SU-DHL-6 (cell line): ENCODE data around the gene CIAO2B.

ENCODE experiments used
- H2AFZ ChIP-seq: fragments of 200-600 bp; sonication (generic); 2 replicates; pipeline ENCODE4 v1.6.1; 2014; ENCODE audit warnings: low read depth, mild to moderate bottlenecking, moderate library complexity, mixed read lengths, antibody characterized with exemption, low read length; ENCODE audit not compliant: severe bottlenecking
- H3F3A ChIP-seq: fragments of 200-600 bp; shearing (Covaris generic); 2 replicates; pipeline ENCODE4 v1.6.0; 2016; ENCODE audit warnings: antibody characterized with exemption, mild to moderate bottlenecking; ENCODE audit not compliant: insufficient read depth
- H3K27ac ChIP-seq: fragments of 200-600 bp; sonication (generic); 2 replicates; pipeline ENCODE4 v1.5.1; 2016; ENCODE audit warnings: low read depth, mild to moderate bottlenecking, low read length, moderate library complexity, mixed read lengths
- H3K27me3 ChIP-seq: fragments of 200-600 bp; sonication (generic), shearing (Covaris generic); 2 replicates; pipeline ENCODE4 v1.6.0; 2014; ENCODE audit warnings: mild to moderate bottlenecking, low read length
- H3K36me3 ChIP-seq: fragments of 200-600 bp; sonication (generic); 2 replicates; pipeline ENCODE4 v1.6.1; 2014; ENCODE audit warnings: mild to moderate bottlenecking, low read length, mixed read lengths
- H3K4me2 ChIP-seq: fragments of 300-600, 200-600 bp; shearing (Covaris generic), sonication (generic); 2 replicates; pipeline ENCODE4 v1.6.0; 2014; ENCODE audit warnings: low read length, low read depth, mild to moderate bottlenecking; ENCODE audit not compliant: poor library complexity, severe bottlenecking
- H3K4me3 ChIP-seq: fragments of 200-600 bp; sonication (generic); 2 replicates; pipeline ENCODE4 v1.5.1; 2014; ENCODE audit warnings: antibody characterized with exemption, low read length, mild to moderate bottlenecking, mixed read lengths; ENCODE audit not compliant: insufficient read depth, poor library complexity, severe bottlenecking
- H3K79me2 ChIP-seq: fragments of 200-600 bp; sonication (generic); 2 replicates; pipeline ENCODE4 v1.6.1; 2014; ENCODE audit warnings: mild to moderate bottlenecking, low read length, moderate library complexity; ENCODE audit not compliant: insufficient read depth
- H3K9ac ChIP-seq: fragments of 200-600 bp; sonication (generic); 2 replicates; pipeline ENCODE4 v1.7.0; 2014; ENCODE audit warnings: mild to moderate bottlenecking, low read length
- H3K9me2 ChIP-seq: fragments of 200-600 bp; sonication (generic); replicated peaks from 2 replicates; pipeline ENCODE4 v1.6.1; 2014; ENCODE audit warnings: low read length; ENCODE audit not compliant: insufficient read depth
- H3K9me3 ChIP-seq: fragments of 200-600 bp; sonication (generic); 2 replicates; pipeline ENCODE4 v1.6.1; 2014; ENCODE audit warnings: low read length, mixed read lengths; ENCODE audit not compliant: insufficient read depth
- H4K20me1 ChIP-seq: fragments of 200-600 bp; sonication (generic); 2 replicates; pipeline ENCODE4 v1.6.1; 2014; ENCODE audit warnings: low read depth, mild to moderate bottlenecking, antibody characterized with exemption, low read length, moderate library complexity, mixed read lengths
- EZH2phosphoT487 ChIP-seq: fragments of 200-600 bp; sonication (generic), shearing (Covaris generic); conservative IDR thresholded peaks from 2 replicates; pipeline ENCODE4 v1.6.1; 2018; ENCODE audit warnings: mild to moderate bottlenecking, antibody characterized with exemption, low read length, moderate library complexity, mixed read lengths
- TF ChIP-seq, protein P1 (sequence below): fragments of 200-600 bp; sonication (generic); IDR thresholded peaks from one replicate; pipeline ENCODE4 v1.5.1; 2017; ENCODE audit warnings: antibody characterized with exemption, mild to moderate bottlenecking, low read length, moderate library complexity; ENCODE audit not compliant: insufficient read depth, poor library complexity, severe bottlenecking

Gene CIAO2B

DNA sequence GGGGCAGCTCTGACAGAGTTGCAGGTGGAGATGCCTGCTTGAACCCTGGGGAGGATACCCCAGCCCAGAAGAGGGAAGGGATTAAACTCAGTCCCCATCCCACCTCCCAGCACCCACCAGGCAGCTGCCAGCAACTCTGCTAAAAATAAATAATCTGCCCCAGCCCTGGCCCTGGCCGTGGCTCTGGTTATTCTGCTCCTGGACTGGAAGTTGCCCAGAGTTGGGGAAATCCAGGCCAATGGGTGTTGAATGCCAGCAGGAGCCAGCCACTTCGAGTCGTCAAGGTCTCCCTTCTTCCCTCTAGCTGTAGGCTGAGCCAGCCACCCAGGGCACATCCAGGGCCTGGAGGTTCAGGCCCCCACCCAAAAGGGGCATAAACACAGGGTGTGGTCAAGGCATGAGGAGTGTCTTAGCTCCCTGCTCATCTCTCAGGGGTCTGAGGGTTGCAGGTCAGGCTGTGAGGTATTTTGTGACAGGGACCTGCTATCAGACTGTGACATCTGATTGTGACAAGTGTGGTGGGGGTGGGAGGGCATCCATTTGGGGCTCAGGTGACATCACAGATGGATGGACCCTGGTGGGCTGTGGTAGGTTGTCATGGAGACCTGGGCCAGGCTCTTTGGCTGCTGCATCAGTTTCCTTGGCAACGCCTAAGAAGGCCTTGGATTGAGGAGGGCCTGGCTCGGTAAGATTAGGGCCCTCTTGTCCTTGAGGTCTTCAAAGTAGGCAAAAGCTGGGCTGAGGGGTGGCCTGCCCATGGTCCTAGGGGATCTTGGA, 7.8 kb downstream of the CIAO2B start:
- Histone ChIP-seq H3K4me3 (no peak overlapping the region), H3K27me3 (no peaks in the 10 kb centered on the region), H4K20me1 (no peaks in the 10 kb centered on the region), H3F3A (no peaks in the 10 kb centered on the region), H3K9me3 (no peaks in the 10 kb centered on the region), H3K36me3 (no peaks in the 10 kb centered on the region), H3K9ac (no peak overlapping the region), H3K4me2 (no peak overlapping the region), H3K79me2 (no peaks in the 10 kb centered on the region), H2AFZ (no peak overlapping the region), H3K9me2 (no peaks in the 10 kb centered on the region), H3K27ac (no peak overlapping the region)
- TF ChIP-seq, protein P1, sequence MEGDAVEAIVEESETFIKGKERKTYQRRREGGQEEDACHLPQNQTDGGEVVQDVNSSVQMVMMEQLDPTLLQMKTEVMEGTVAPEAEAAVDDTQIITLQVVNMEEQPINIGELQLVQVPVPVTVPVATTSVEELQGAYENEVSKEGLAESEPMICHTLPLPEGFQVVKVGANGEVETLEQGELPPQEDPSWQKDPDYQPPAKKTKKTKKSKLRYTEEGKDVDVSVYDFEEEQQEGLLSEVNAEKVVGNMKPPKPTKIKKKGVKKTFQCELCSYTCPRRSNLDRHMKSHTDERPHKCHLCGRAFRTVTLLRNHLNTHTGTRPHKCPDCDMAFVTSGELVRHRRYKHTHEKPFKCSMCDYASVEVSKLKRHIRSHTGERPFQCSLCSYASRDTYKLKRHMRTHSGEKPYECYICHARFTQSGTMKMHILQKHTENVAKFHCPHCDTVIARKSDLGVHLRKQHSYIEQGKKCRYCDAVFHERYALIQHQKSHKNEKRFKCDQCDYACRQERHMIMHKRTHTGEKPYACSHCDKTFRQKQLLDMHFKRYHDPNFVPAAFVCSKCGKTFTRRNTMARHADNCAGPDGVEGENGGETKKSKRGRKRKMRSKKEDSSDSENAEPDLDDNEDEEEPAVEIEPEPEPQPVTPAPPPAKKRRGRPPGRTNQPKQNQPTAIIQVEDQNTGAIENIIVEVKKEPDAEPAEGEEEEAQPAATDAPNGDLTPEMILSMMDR: no peak
- TF ChIP-seq EZH2phosphoT487: no peak

DNA sequence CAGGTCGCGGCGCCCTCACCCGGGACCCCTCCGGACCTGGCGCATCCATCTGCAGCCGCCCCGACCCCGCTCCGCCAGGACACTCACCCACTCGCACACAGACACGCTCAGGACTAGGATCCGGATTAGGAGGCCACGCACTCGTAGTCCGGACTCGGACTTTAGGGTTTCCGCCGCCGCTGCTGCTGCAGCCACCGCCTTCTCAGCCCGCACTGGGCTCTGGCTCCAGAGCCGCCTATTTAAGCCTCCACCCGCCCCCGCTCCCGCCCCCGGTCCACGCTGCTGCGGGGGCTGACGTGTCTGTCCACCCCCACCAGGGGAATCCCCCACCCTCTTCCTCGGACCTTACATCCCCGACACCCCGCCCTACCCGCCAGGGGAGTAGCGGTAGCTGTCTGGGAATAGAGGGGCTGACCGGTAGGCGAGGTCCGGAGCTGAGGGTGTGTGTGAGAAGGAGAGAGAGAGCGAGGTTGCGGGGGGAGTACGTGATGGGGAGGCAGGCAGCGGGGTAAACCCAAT, 8.8 kb downstream of the CIAO2B start, which contains the start of gene RRAD:
RRAD (minus strand) TSS at position 214 of the 519 bp plus-strand sequence. CDS start 356 bp downstream, outside the sequence.
- no peaks in the 10 kb centered on the region for H3K9me2 ChIP-seq
- H3K27me3 ChIP-seq: no peaks in the 10 kb centered on the region
- H3K36me3 ChIP-seq: no peaks in the 10 kb centered on the region
- no peak within 1 kb of the TSS for H3K27ac ChIP-seq
- H3F3A ChIP-seq: no peaks in the 10 kb centered on the region
- no peaks in the 10 kb centered on the region for H3K79me2 ChIP-seq
- H3K9me3 ChIP-seq: no peaks in the 10 kb centered on the region
- TF ChIP-seq, protein P1: no peak
- peak; percentile 13; the same call in 1 of the 2 replicates for TF ChIP-seq EZH2phosphoT487
- H3K4me3 ChIP-seq: peak within 1 kb of the TSS; percentile 34
- H3K9ac ChIP-seq: peak within 1 kb of the TSS; percentile 27
- no peak within 1 kb of the TSS for H2AFZ ChIP-seq
- H3K4me2 ChIP-seq: peak within 1 kb of the TSS; percentile 56
- H4K20me1 ChIP-seq: no peaks in the 10 kb centered on the region

DNA sequence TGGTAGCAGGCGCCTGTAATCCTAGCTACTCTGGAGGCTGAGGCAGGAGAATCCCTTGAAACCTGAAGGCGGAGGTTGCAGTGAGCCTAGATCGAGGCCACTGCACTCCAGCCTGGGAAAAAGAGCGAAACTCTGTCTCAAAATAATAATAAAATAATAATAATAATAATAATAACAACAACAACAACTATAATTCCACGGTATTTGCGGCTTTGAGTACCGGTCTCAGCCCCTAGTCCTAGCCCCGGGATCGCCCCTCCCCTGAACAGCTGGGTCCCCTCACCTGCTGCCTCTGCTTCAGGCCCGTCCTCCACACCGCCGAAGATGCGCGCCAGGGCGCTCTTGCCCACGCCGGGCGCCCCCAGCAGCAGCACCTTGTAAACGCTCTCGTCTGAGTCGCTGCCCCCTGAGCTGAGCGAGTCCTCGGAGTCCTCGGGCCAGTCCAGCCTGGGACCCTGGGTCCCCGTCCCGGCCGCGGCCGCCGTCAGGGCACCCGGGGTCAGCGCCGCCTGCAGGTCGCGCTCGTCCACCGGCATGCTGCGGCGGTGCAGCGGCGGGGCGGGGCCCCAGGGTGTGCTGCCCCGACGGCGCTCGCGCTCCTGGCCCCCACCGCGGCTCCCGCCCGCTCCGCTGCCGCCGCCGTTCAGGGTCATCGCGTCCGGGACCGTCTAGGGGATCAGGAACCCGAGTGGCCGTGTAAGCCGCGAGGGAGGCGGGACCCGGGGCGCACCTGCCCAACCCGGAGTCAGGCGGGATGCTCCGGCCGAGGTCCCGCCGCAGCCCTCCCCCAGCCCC, 9.5 kb downstream of the CIAO2B start:
- Histone ChIP-seq H3K9me3 (no peaks in the 10 kb centered on the region), H3K79me2 (no peaks in the 10 kb centered on the region), H3K9ac (peak overlapping the region; percentile 27), H3K4me3 (peak overlapping the region; percentile 34), H3K9me2 (no peaks in the 10 kb centered on the region), H3K36me3 (no peaks in the 10 kb centered on the region), H3K27me3 (no peaks in the 10 kb centered on the region), H4K20me1 (no peaks in the 10 kb centered on the region), H3K4me2 (peak overlapping the region; percentile 56), H3K27ac (no peak overlapping the region), H2AFZ (no peak overlapping the region), H3F3A (no peaks in the 10 kb centered on the region)
- TF ChIP-seq, protein P1: no peak
- TF ChIP-seq EZH2phosphoT487: peak; percentile 76; the same call in 1 of the 2 replicates
